HEK293 (cell line): ENCODE data around the gene APBB2.
"Not testable (repeated sequence)": the region's sequence is repeated elsewhere in the genome, so short reads cannot be mapped to it uniquely, and the experiment has no call there.

Source experiments
- CTCF ChIP-seq: fragments of 450-650 bp; formaldehyde crosslinking; IDR thresholded peaks from 2 replicates; pipeline ENCODE4 v1.5.1; 2016; ENCODE audit warnings: missing biosample characterization, missing genetic modification characterization
- ELK4 ChIP-seq: IDR thresholded peaks from 2 replicates; pipeline ENCODE4 v1.6.1; 2011; ENCODE audit warnings: mild to moderate bottlenecking, low read depth, low read length, borderline replicate concordance
- KLF7 ChIP-seq: fragments of 450-650 bp; formaldehyde crosslinking; IDR thresholded peaks from 2 replicates; pipeline ENCODE4 v1.5.1; 2016; ENCODE audit warnings: missing biosample characterization, missing genetic modification characterization, borderline replicate concordance
- OSR2 ChIP-seq: fragments of 450-650 bp; formaldehyde crosslinking; IDR thresholded peaks from 2 replicates; pipeline ENCODE4 v1.5.1; 2016; ENCODE audit warnings: missing biosample characterization, missing genetic modification characterization
- RBAK ChIP-seq: fragments of 450-650 bp; formaldehyde crosslinking; IDR thresholded peaks from 2 replicates; pipeline ENCODE4 v1.5.1; 2016; ENCODE audit warnings: missing biosample characterization, missing genetic modification characterization
- ZFP37 ChIP-seq: fragments of 450-650 bp; formaldehyde crosslinking; IDR thresholded peaks from 2 replicates; pipeline ENCODE4 v1.5.1; 2016; ENCODE audit warnings: missing biosample characterization, missing genetic modification characterization
- ZNF146 ChIP-seq: fragments of 450-650 bp; formaldehyde crosslinking; IDR thresholded peaks from 2 replicates; pipeline ENCODE4 v1.5.1; 2016; ENCODE audit warnings: missing biosample characterization, missing genetic modification characterization
- ZNF324 ChIP-seq: fragments of 450-650 bp; formaldehyde crosslinking; IDR thresholded peaks from 2 replicates; pipeline ENCODE4 v1.5.1; 2016; ENCODE audit warnings: missing biosample characterization, missing genetic modification characterization
- ZNF449 ChIP-seq: fragments of 450-650 bp; formaldehyde crosslinking; IDR thresholded peaks from 2 replicates; pipeline ENCODE4 v1.5.1; 2017; ENCODE audit warnings: missing biosample characterization, mild to moderate bottlenecking, missing genetic modification characterization, moderate library complexity
- ZNF555 ChIP-seq: fragments of 450-650 bp; formaldehyde crosslinking; conservative IDR thresholded peaks from 2 replicates; pipeline ENCODE4 v1.5.1; 2017; ENCODE audit warnings: missing biosample characterization, mild to moderate bottlenecking, missing genetic modification characterization, inconsistent platforms
- ZNF560 ChIP-seq: fragments of 450-650 bp; formaldehyde crosslinking; IDR thresholded peaks from 2 replicates; pipeline ENCODE4 v1.5.1; 2017; ENCODE audit warnings: missing biosample characterization, missing genetic modification characterization, borderline replicate concordance
- ZNF629 ChIP-seq: fragments of 450-650 bp; formaldehyde crosslinking; IDR thresholded peaks from 2 replicates; pipeline ENCODE4 v1.5.1; 2017; ENCODE audit warnings: missing biosample characterization, missing genetic modification characterization
- ZNF692 ChIP-seq: fragments of 450-650 bp; formaldehyde crosslinking; IDR thresholded peaks from 2 replicates; pipeline ENCODE4 v1.5.1; 2016; ENCODE audit warnings: missing biosample characterization, missing genetic modification characterization

- TF ChIP-seq CTCF (tag by site-specific recombination); ZNF629 (tag by site-specific recombination); KLF7 (tag by site-specific recombination); ELK4; OSR2 (tag by site-specific recombination); ZFP37 (tag by site-specific recombination); ZNF692 (tag by site-specific recombination); ZNF449 (tag by site-specific recombination); ZNF146 (tag by site-specific recombination); RBAK; ZNF324 (tag by site-specific recombination); ZNF555; ZNF560: not testable (repeated sequence)
Measured at GRCh38 chr4:41049176-41049575, 165.2 kb downstream of the APBB2 start.
